Stomach (tissue), 9 donors: ENCODE data around the gene COL19A1. TPM values are rescaled to one million over a fixed set of nuclear protein-coding genes. Genes with fewer than 3 reads are reported as not detected.
"Not testable (repeated sequence)": the region's sequence is repeated elsewhere in the genome, so short reads cannot be mapped to it uniquely, and the experiment has no call there.

ENCODE experiments used
- DNase-seq, 2 donors: peaks; one replicate each; pipeline versions ENCODE4 v3.0.0 to v3.0.0-alpha.2; 2013 to 2019
- H3K27ac ChIP-seq, 5 donors: fragments of 200-600 bp in 4 of 5; sonication (generic) in 4 of 5; one replicate each; pipeline ENCODE4 v1.5.1; 2013 to 2019; ENCODE audit warnings: mild to moderate bottlenecking in 1 of 5, moderate library complexity in 1 of 5
- H3K27me3 ChIP-seq, 3 donors: fragments of 200-600 bp; sonication (generic); one replicate each; pipeline ENCODE4 v1.5.1; 2017 to 2019; ENCODE audit warnings: mixed run types in 1 of 3
- H3K36me3 ChIP-seq, 4 donors: fragments of 200-600 bp; sonication (generic); 1 replicate in 3 of 4; 2 replicates in 1 of 4; pipeline ENCODE4 v1.5.1; 2016 to 2019
- H3K4me1 ChIP-seq, 4 donors: fragments of 200-600 bp; sonication (generic); one replicate each; pipeline ENCODE4 v1.5.1; 2016 to 2019
- H3K4me3 ChIP-seq, 4 donors: fragments of 200-600 bp; sonication (generic) in 3 of 4; one replicate each; pipeline ENCODE4 v1.5.1; 2016 to 2019; ENCODE audit warnings: mild to moderate bottlenecking in 1 of 4
- H3K9me3 ChIP-seq, 4 donors: fragments of 200-600 bp; sonication (generic); one replicate each; pipeline ENCODE4 v1.5.1; 2016 to 2019
- CTCF ChIP-seq, 7 experiments: fragments of 450-650 bp in 4 of 7; fragments of 200-600 bp in 3 of 7; sonication (generic) in 3 of 7; IDR thresholded peaks; one replicate each; pipeline ENCODE4 v1.5.1; 2016 to 2019; ENCODE audit warnings: antibody characterized with exemption in 7 of 7, control low read depth in 2 of 7, mild to moderate bottlenecking in 1 of 7
- EP300 ChIP-seq: sonication (generic); formaldehyde crosslinking; IDR thresholded peaks from one replicate; pipeline ENCODE4 v1.6.1; 2017; ENCODE audit warnings: antibody characterized with exemption
- POLR2A ChIP-seq, 4 donors: fragments of 450-650 bp; IDR thresholded peaks; one replicate each; pipeline ENCODE4 v1.6.1; 2016; ENCODE audit warnings: antibody characterized with exemption in 4 of 4, control low read depth in 2 of 4, mild to moderate bottlenecking in 1 of 4, moderate library complexity in 1 of 4
- POLR2AphosphoS5 ChIP-seq, 3 donors: sonication (generic); formaldehyde crosslinking; IDR thresholded peaks; one replicate each; pipeline ENCODE4 v1.6.1; 2016; ENCODE audit warnings: antibody characterized with exemption in 3 of 3
- WGBS, 5 donors: extraction: QIAGEN DNeasy Blood & Tissue Kit in 3 of 5; methylation state at CpG; one replicate each; pipeline versions ENCODE4 v1.1.5 to v1.1.7; 2013 to 2018; 5-methylcytosine and 5-hydroxymethylcytosine counted together
- intact Hi-C: fragments of 100-400 bp; cut with DNase I; formaldehyde crosslinking; loops from one replicate; pipeline ENCODE4 v1.15.1; 2023; ENCODE audit warnings: low total_unique reads
- polyA plus RNA-seq, 3 donors: library from polyadenylated mRNA; stranded (reverse); fragments of 200-250 nt; gene quantifications; one replicate each; pipeline ENCODE4 v1.2.3, GENCODE V29; 2013
- total RNA-seq, 5 donors: library from RNA; depleted of rRNA; stranded (reverse); fragments of >200 nt; gene quantifications; one replicate each; pipeline versions ENCODE4 v1.1.0 to v1.2.3, GENCODE V29; 2014 to 2016
- donor health status: healthy with polysubstance abuse.
- donor health status: Bipolar disorder and iron deficiency.
- donor health status: healthy.

Gene COL19A1
- total and polyA plus RNA-seq, 8 donors = 0.13 to 13.4 (median 2.5) TPM; not detected in 3

GRCh38 chr6:69917834-69918233 is 51.5 kb downstream of the COL19A1 start:
- H3K4me1 ChIP-seq = no peaks in the 10 kb centered on the region
- no peaks in the 10 kb centered on the region for H3K9me3 ChIP-seq
- no peak for TF ChIP-seq EP300
- TF ChIP-seq CTCF (IDR thresholded peaks at IDR 0.05) = no peak
- TF ChIP-seq POLR2AphosphoS5 (IDR thresholded peaks at IDR 0.05) = no peak
- TF ChIP-seq POLR2A (IDR thresholded peaks at IDR 0.05) = no peak
- 90 to 97% (median 94%) methylated on average over 1 of the region's 1 CpG for WGBS, 5 donors
- H3K27me3 ChIP-seq = no peaks in the 10 kb centered on the region
- no peaks in the 10 kb centered on the region for H3K36me3 ChIP-seq
- no peak for DNase-seq
- H3K27ac ChIP-seq = no peak overlapping the region
- intact Hi-C loops = no loop called here
- H3K4me3 ChIP-seq = no peak overlapping the region

GRCh38 chr6:69918813-69919475 is 52.6 kb downstream of the COL19A1 start:
- no peak for TF ChIP-seq EP300
- no peak for TF ChIP-seq POLR2A (IDR thresholded peaks at IDR 0.05)
- TF ChIP-seq CTCF (IDR thresholded peaks at IDR 0.05) = no peak
- TF ChIP-seq POLR2AphosphoS5 (IDR thresholded peaks at IDR 0.05) = no peak
- Histone ChIP-seq H3K27me3 (no peaks in the 10 kb centered on the region), H3K36me3 (no peaks in the 10 kb centered on the region), H3K4me3 (no peak overlapping the region), H3K9me3 (peaks cover 0 to 8% (median 0%) of the 10 kb centered on the region in 4 donors), H3K27ac (peak overlapping the region in 1 of 5 donors; percentile 20), H3K4me1 (no peaks in the 10 kb centered on the region)
- DNase-seq = no peak
- intact Hi-C loops = no loop called here
- 61 to 73% (median 62%) methylated on average over 5 of the region's 5 CpGs for WGBS, 5 donors

- DNase-seq, H3K27me3 ChIP-seq, H3K36me3 ChIP-seq, H3K4me1 ChIP-seq, H3K4me3 ChIP-seq, H3K27ac ChIP-seq, intact Hi-C loops: not testable (repeated sequence)
- H3K9me3 ChIP-seq = peaks cover 0 to 12% (median 0%) of the 10 kb centered on the region in 4 donors
- 89 to 98% (median 97%) methylated on average over 2 of the region's 2 CpGs; no CpG with 5 or more reads in 1 of the 5 donors for WGBS, 5 donors
Observed at GRCh38 chr6:69921066-69921465, 54.7 kb downstream of the COL19A1 start.

GRCh38 chr6:69921611-69922010 is 55.3 kb downstream of the COL19A1 start:
- WGBS, 5 donors = 92 to 98% (median 95%) methylated on average over 22 of the region's 22 CpGs
- H3K36me3 ChIP-seq, DNase-seq, H3K4me3 ChIP-seq, H3K4me1 ChIP-seq, intact Hi-C loops, H3K27ac ChIP-seq, H3K27me3 ChIP-seq: not testable (repeated sequence)
- peaks cover 0 to 15% (median 3%) of the 10 kb centered on the region in 4 donors for H3K9me3 ChIP-seq

GRCh38 chr6:69926745-69927144 is 60.4 kb downstream of the COL19A1 start:
- intact Hi-C loops = no loop called here
- H3K9me3 ChIP-seq = peaks cover 0 to 19% (median 6%) of the 10 kb centered on the region in 4 donors
- no peak overlapping the region for H3K27ac ChIP-seq
- TF ChIP-seq POLR2A (IDR thresholded peaks at IDR 0.05) = no peak
- TF ChIP-seq POLR2AphosphoS5 (IDR thresholded peaks at IDR 0.05) = no peak
- no peak for TF ChIP-seq EP300
- no peak for TF ChIP-seq CTCF (IDR thresholded peaks at IDR 0.05)
- no peaks in the 10 kb centered on the region for H3K4me1 ChIP-seq
- no peak for DNase-seq
- H3K36me3 ChIP-seq = no peaks in the 10 kb centered on the region
- WGBS, 5 donors = 61 to 86% (median 76%) methylated on average over 1 of the region's 1 CpG
- H3K4me3 ChIP-seq = no peak overlapping the region
- no peaks in the 10 kb centered on the region for H3K27me3 ChIP-seq
